ENCODE measurements around the gene MRPS22.

MRPS22 gene

GRCh38 chr3:139343895-139344856 is at the start of gene MRPS22:
Gene MRPS22 (plus strand): TSS chr3:139344020. CDS start chr3:139344027, 7 bp downstream.
- peak; percentile 94 for FAIRE-seq

- FAIRE-seq: no peak
Observed at GRCh38 chr3:139295040-139295439, 48.8 kb upstream of the MRPS22 start.

- FAIRE-seq: no peak
Observed at GRCh38 chr3:139296141-139296718, 47.6 kb upstream of the MRPS22 start.

GRCh38 chr3:139297588-139298311 is 46.1 kb upstream of the MRPS22 start:
- FAIRE-seq: no peak

GRCh38 chr3:139299261-139300132 is 44.3 kb upstream of the MRPS22 start:
- FAIRE-seq: no peak

GRCh38 chr3:139300416-139300815 is 43.4 kb upstream of the MRPS22 start:
- no peak for FAIRE-seq

GRCh38 chr3:139301183-139301582 is 42.6 kb upstream of the MRPS22 start:
- no peak for FAIRE-seq

- FAIRE-seq: no peak
Observed at GRCh38 chr3:139301654-139302053, 42.2 kb upstream of the MRPS22 start.

- no peak for FAIRE-seq
Observed at GRCh38 chr3:139302084-139302800, 41.6 kb upstream of the MRPS22 start.

GRCh38 chr3:139302801-139303113 is 41.1 kb upstream of the MRPS22 start:
- no peak for FAIRE-seq

- no peak for FAIRE-seq
Observed at GRCh38 chr3:139303216-139303615, 40.6 kb upstream of the MRPS22 start.

GRCh38 chr3:139304383-139304782 is 39.4 kb upstream of the MRPS22 start:
- FAIRE-seq: no peak

- no peak for FAIRE-seq
Observed at GRCh38 chr3:139306078-139306477, 37.7 kb upstream of the MRPS22 start.

- FAIRE-seq: no peak
Observed at GRCh38 chr3:139307072-139307491, 36.7 kb upstream of the MRPS22 start.

GRCh38 chr3:139307601-139308555 is 35.9 kb upstream of the MRPS22 start:
- FAIRE-seq: no peak

GRCh38 chr3:139308560-139308959 is 35.3 kb upstream of the MRPS22 start:
- FAIRE-seq: no peak

GRCh38 chr3:139309061-139309591 is 34.7 kb upstream of the MRPS22 start:
- FAIRE-seq: no peak

GRCh38 chr3:139309880-139310279 is 33.9 kb upstream of the MRPS22 start:
- no peak for FAIRE-seq

GRCh38 chr3:139310474-139310933 is 33.3 kb upstream of the MRPS22 start:
- no peak for FAIRE-seq

GRCh38 chr3:139311557-139311956 is 32.3 kb upstream of the MRPS22 start:
- no peak for FAIRE-seq
